Measurements from ENCODE around the gene ZNF433.
"Not testable (repeated sequence)": the region's sequence is repeated elsewhere in the genome, so short reads cannot be mapped to it uniquely, and the experiment has no call there.

The ZNF433 gene

GRCh38 chr19:11995174-11995573, 40.3 kb downstream of the ZNF433 start:
- H3K4me3 ChIP-seq (ENCODE audit: low read depth, low read length): no peak overlapping the region
- CTCF ChIA-PET: interaction anchor here (0.8 kb wide), 1 partner anchor 32 kb away, joined by 3 read pairs; no protein-coding TSS in a partner anchor
- TF ChIP-seq CTCF (IDR thresholded peaks at IDR 0.05; ENCODE audit: insufficient read depth, low read length, missing control alignments): no peak
- no peak for DNase-seq (ENCODE audit: low read depth, low spot score)
- POLR2A ChIA-PET: interaction anchor here (0.8 kb wide), 1 partner anchor 8 kb away, joined by 3 read pairs; no protein-coding TSS in a partner anchor

GRCh38 chr19:11991921-11992320, 43.6 kb downstream of the ZNF433 start:
- CTCF ChIA-PET: interaction anchor here (1.1 to 7.2 kb wide), 5 partner anchors 28 to 194 kb away, joined by 3 to 100 read pairs (median 45); partner anchors contain the start of genes ZNF491 and ZNF700
- POLR2A ChIA-PET; H3K4me3 ChIP-seq (ENCODE audit: low read depth, low read length); DNase-seq (ENCODE audit: low read depth, low spot score): not testable (repeated sequence)

- ChIA-PET CTCF (interaction anchor here (0.9 to 7.2 kb wide), 26 partner anchors 8 to 330 kb away, joined by 3 to 100 read pairs (median 4); partner anchors contain the start of genes ZNF20, ZNF433, ZNF440 and ZNF491), POLR2A (interaction anchor here (0.7 to 1.9 kb wide), 4 partner anchors 12 to 495 kb away, joined by 3 to 9 read pairs (median 4); partner anchors contain the start of genes ZNF700, ZNF709 and ZNF763)
- TF ChIP-seq CTCF (IDR thresholded peaks at IDR 0.05; ENCODE audit: insufficient read depth, low read length, missing control alignments): no peak
- DNase-seq (ENCODE audit: low read depth, low spot score): no peak
- no peak overlapping the region for H3K4me3 ChIP-seq (ENCODE audit: low read depth, low read length)
Observed at GRCh38 chr19:11989112-11989456, 46.4 kb downstream of the ZNF433 start.

GRCh38 chr19:11987405-11988281, 47.8 kb downstream of the ZNF433 start:
- H3K4me3 ChIP-seq (ENCODE audit: low read depth, low read length): peak overlapping the region; percentile 92
- POLR2A ChIA-PET: interaction anchor here (0.6 to 1.9 kb wide), 9 partner anchors 8 to 502 kb away, joined by 3 to 9 read pairs (median 3); partner anchors contain the start of genes ZNF440, ZNF700, ZNF709 and ZNF763
- TF ChIP-seq CTCF (IDR thresholded peaks at IDR 0.05; ENCODE audit: insufficient read depth, low read length, missing control alignments): no peak
- DNase-seq (ENCODE audit: low read depth, low spot score): no peak
- CTCF ChIA-PET: interaction anchor here (0.8 to 7.2 kb wide), 21 partner anchors 10 to 328 kb away, joined by 3 to 100 read pairs (median 5); partner anchors contain the start of genes ZNF433, ZNF439, ZNF440 and ZNF491

- no peak for TF ChIP-seq CTCF (IDR thresholded peaks at IDR 0.05; ENCODE audit: insufficient read depth, low read length, missing control alignments)
- ChIA-PET POLR2A (interaction anchor here (0.7 kb wide), 1 partner anchor 9 kb away, joined by 3 read pairs; no protein-coding TSS in a partner anchor), CTCF (interaction anchor here (1.5 to 7.2 kb wide), 5 partner anchors 13 to 105 kb away, joined by 5 to 100 read pairs (median 67); partner anchors contain the start of genes ZNF700 and ZNF763)
- DNase-seq (ENCODE audit: low read depth, low spot score): no peak
- no peak overlapping the region for H3K4me3 ChIP-seq (ENCODE audit: low read depth, low read length)
Observed at GRCh38 chr19:11986754-11987153, 48.7 kb downstream of the ZNF433 start.

GRCh38 chr19:11984986-11985385, 50.5 kb downstream of the ZNF433 start:
- DNase-seq (ENCODE audit: low read depth, low spot score): no peak
- ChIA-PET CTCF (interaction anchor here (0.6 to 6.5 kb wide), 5 partner anchors 21 to 731 kb away, joined by 3 to 67 read pairs (median 4); partner anchors contain the start of gene ZNF763), POLR2A (interaction anchor here (0.6 kb wide), 1 partner anchor 50 kb away, joined by 4 read pairs; no protein-coding TSS in a partner anchor)
- TF ChIP-seq CTCF (IDR thresholded peaks at IDR 0.05; ENCODE audit: insufficient read depth, low read length, missing control alignments): no peak
- no peak overlapping the region for H3K4me3 ChIP-seq (ENCODE audit: low read depth, low read length)
